Testis (tissue), 3 donors: ENCODE data around the gene KRTAP5-9. TPM values are rescaled to one million over a fixed set of nuclear protein-coding genes. Genes with fewer than 3 reads are reported as not detected.
"Not testable (repeated sequence)": the region's sequence is repeated elsewhere in the genome, so short reads cannot be mapped to it uniquely, and the experiment has no call there.

ENCODE experiments used
- DNase-seq: peaks from one replicate; pipeline ENCODE4 v3.0.0-alpha.2; 2019
- H3K27ac ChIP-seq, 2 donors: fragments of 200-600 bp; sonication (generic); one replicate each; pipeline ENCODE4 v1.5.1; 2019
- H3K27me3 ChIP-seq: fragments of 200-600 bp; sonication (generic); one replicate; pipeline ENCODE4 v1.5.1; 2019
- H3K36me3 ChIP-seq: fragments of 200-600 bp; sonication (generic); one replicate; pipeline ENCODE4 v1.5.1; 2017; ENCODE audit warnings: low read depth; ENCODE audit errors: missing control alignments
- H3K4me1 ChIP-seq: fragments of 200-600 bp; sonication (generic); one replicate; pipeline ENCODE4 v1.5.1; 2019
- H3K4me3 ChIP-seq, 2 donors: fragments of 200-600 bp; sonication (generic); one replicate each; pipeline ENCODE4 v1.5.1; 2017 to 2019
- H3K9me3 ChIP-seq: fragments of 200-600 bp; sonication (generic); one replicate; pipeline ENCODE4 v1.5.1; 2017
- CTCF ChIP-seq, 3 experiments: fragments of 450-650 bp in 2 of 3; fragments of 200-600 bp in 1 of 3; sonication (generic) in 1 of 3; IDR thresholded peaks; one replicate each; pipeline ENCODE4 v1.5.1; 2016 to 2019; ENCODE audit warnings: antibody characterized with exemption in 3 of 3, mild to moderate bottlenecking in 2 of 3, moderate library complexity in 1 of 3
- POLR2A ChIP-seq: fragments of 450-650 bp; IDR thresholded peaks from one replicate; pipeline ENCODE4 v1.6.1; 2017; ENCODE audit warnings: antibody characterized with exemption, mild to moderate bottlenecking, moderate library complexity
- WGBS, 2 donors: methylation state at CpG; one replicate each; pipeline ENCODE4 v1.1.5; 2018; 5-methylcytosine and 5-hydroxymethylcytosine counted together
- intact Hi-C: fragments of 100-400 bp; cut with DNase I; formaldehyde crosslinking; loops from one replicate; pipeline ENCODE4 v1.15.1; 2023; ENCODE audit warnings: low total_unique reads
- polyA plus RNA-seq: library from polyadenylated mRNA; stranded (reverse); fragments of 350-450 nt; fragmentation: Illumina TruSeq; extraction: RNeasy Lipid Tissue Mini Kit (QIAGEN cat#74804); gene quantifications from one replicate; pipeline ENCODE4 v1.2.3, GENCODE V29; 2014; ENCODE audit warnings: low read depth, low replicate concordance; ENCODE audit not compliant: insufficient read depth
- total RNA-seq, 2 donors: library from RNA; depleted of rRNA; stranded (reverse); fragments of >200 nt; gene quantifications; one replicate each; pipeline ENCODE4 v1.2.3, GENCODE V29; 2016

KRTAP5-9 gene
- total and polyA plus RNA-seq, 3 donors from 2014 or later: 1.4 to 3.6 (median 1.5) TPM

DNA sequence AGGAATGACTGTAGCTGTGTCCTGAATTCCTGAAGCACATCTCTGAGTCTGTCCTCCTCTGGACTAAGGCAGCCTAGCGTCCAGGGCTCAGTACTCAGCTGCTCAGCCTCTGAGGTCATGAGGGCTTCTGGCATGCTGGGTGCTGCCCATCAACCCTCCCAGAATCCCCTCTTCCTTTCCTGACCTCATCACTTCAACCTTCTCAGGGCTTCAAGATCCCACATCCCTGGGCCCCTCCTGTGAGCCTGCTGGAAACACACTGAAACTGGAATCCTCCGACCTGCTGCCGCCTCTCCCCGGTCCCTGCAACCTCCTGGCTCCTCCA, 9.6 kb upstream of the KRTAP5-9 start:
- TF ChIP-seq POLR2A (no peak), CTCF (IDR thresholded peaks at IDR 0.05) (no peak)
- 56 to 74% methylated on average over 4 of the region's 4 CpGs for WGBS, 2 donors
- intact Hi-C loops: no loop called here

DNA sequence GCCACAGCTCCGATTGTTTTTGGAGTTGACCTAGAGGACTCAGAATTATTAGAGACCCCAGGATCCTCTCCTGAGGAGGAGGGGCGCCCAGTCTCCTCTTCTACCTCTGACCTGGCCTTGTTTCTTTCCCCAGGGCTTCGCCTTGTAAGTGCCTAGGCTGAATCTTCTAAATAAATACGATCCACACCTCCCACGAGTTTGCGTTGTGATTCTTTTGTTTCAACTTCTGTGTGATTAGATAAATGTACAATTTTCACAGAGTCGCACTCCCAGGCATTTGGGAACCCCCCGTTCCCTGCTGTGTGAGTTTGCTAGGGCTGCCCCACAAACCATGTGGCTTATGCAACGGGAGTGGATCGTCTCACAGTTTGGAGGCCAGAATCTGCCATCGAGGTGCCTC, 9.2 kb upstream of the KRTAP5-9 start:
- H3K4me1 ChIP-seq: peaks cover 6% of the 10 kb centered on the region
- intact Hi-C loops: no loop called here
- no peaks in the 10 kb centered on the region for H3K27me3 ChIP-seq
- no peaks in the 10 kb centered on the region for H3K36me3 ChIP-seq
- WGBS, 2 donors: 51 to 67% methylated on average over 11 of the region's 11 CpGs
- no peak overlapping the region for H3K4me3 ChIP-seq
- peak overlapping the region; percentile 45 to 55 for H3K27ac ChIP-seq
- peak; percentile 84 for DNase-seq
- H3K9me3 ChIP-seq: no peaks in the 10 kb centered on the region
- TF ChIP-seq CTCF (IDR thresholded peaks at IDR 0.05) (no peak), POLR2A (no peak)

More for the DNA sequence above, 9.6 kb upstream of the KRTAP5-9 start:
- Histone ChIP-seq H3K27ac (peak overlapping the region in 1 of 2 donors; percentile 45), H3K27me3 (no peaks in the 10 kb centered on the region), H3K4me1 (peaks cover 6% of the 10 kb centered on the region), H3K4me3 (no peak overlapping the region), H3K36me3 (no peaks in the 10 kb centered on the region), H3K9me3 (no peaks in the 10 kb centered on the region)
- peak; percentile 43 for DNase-seq

- intact Hi-C loops: not testable (repeated sequence)
- 89 to 90% methylated on average over 8 to 11 of the region's 11 CpGs for WGBS, 2 donors
Measured at GRCh38 chr11:71539971-71540370, 8.2 kb upstream of the KRTAP5-9 start.

GRCh38 chr11:71540521-71541304, 7.5 kb upstream of the KRTAP5-9 start:
- DNase-seq, H3K36me3 ChIP-seq, H3K4me1 ChIP-seq, H3K27ac ChIP-seq, H3K4me3 ChIP-seq, H3K27me3 ChIP-seq, H3K9me3 ChIP-seq, intact Hi-C loops: not testable (repeated sequence)
- WGBS, 2 donors: 86 to 89% methylated on average over 9 of the region's 9 CpGs

More at GRCh38 chr11:71539971-71540370, 8.2 kb upstream of the KRTAP5-9 start:
- DNase-seq, H3K4me3 ChIP-seq, H3K4me1 ChIP-seq, H3K27me3 ChIP-seq, H3K36me3 ChIP-seq, H3K9me3 ChIP-seq: not testable (repeated sequence)
- H3K27ac ChIP-seq: peak overlapping the region; percentile 45 to 55

GRCh38 chr11:71542382-71542781, 5.8 kb upstream of the KRTAP5-9 start:
- no peak overlapping the region for H3K4me3 ChIP-seq
- WGBS, 2 donors: 71 to 82% methylated on average over 7 of the region's 7 CpGs
- H3K9me3 ChIP-seq: no peaks in the 10 kb centered on the region
- TF ChIP-seq POLR2A (no peak), CTCF (IDR thresholded peaks at IDR 0.05) (no peak)
- H3K36me3 ChIP-seq: no peaks in the 10 kb centered on the region
- H3K4me1 ChIP-seq: peaks cover 3% of the 10 kb centered on the region
- no peaks in the 10 kb centered on the region for H3K27me3 ChIP-seq
- H3K27ac ChIP-seq: no peak overlapping the region
- intact Hi-C loops: no loop called here
- no peak for DNase-seq
